ENCODE data around the gene ABHD10. TPM values are rescaled to one million over a fixed set of nuclear protein-coding genes. Genes with fewer than 3 reads are reported as not detected.

Gene ABHD10
- total and polyA plus RNA-seq, 7 experiments from 2014 or later: 18.4 to 44.5 (median 37.6) TPM

DNA sequence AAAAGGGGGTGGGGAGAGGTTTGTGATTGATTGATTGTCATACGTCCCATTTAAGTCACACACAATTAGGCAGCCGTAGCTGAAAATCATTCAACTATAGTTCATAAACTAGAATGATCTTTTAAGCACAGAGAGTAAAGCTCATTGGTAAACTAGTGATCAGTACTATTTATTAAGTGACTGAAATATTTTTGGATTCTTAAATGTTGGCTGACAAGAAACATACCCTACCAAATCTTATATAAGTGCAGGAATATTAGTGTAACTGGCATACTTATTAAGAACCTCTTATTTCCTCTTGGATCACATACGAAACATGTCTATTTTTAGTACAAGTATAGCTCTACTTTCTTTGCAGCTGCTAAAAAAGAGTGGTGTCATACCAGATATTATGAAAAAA is 8.4 kb upstream of the ABHD10 start:
- POLR2A ChIA-PET: interaction anchor here (0.7 to 2.0 kb wide), 2 partner anchors 9 to 251 kb away, joined by 3 to 7 read pairs; partner anchors contain the start of gene ABHD10
- CTCF ChIA-PET: interaction anchor here (1.5 to 9.0 kb wide), 3 partner anchors 43 to 301 kb away, joined by 6 to 111 read pairs (median 102); no protein-coding TSS in a partner anchor
- no peak overlapping the region for H3K27ac ChIP-seq (ENCODE audit: low read depth, low read length)
- H3K9me3 Mint-ChIP-seq: no peaks in the 10 kb centered on the region
- intact Hi-C loops (cut with micrococcal nuclease): loop anchor here in 1 of 2 donors (10.0 kb wide), 1 partner anchor 334 kb away; no protein-coding TSS in a partner anchor
- no peak overlapping the region for H3K4me3 ChIP-seq (ENCODE audit: low read length)
- DNase-seq: no peak
- H3K4me3 Mint-ChIP-seq: no peak overlapping the region
- ATAC-seq: no peak
- H3K27ac Mint-ChIP-seq: no peak overlapping the region
- no peaks in the 10 kb centered on the region for H3K36me3 Mint-ChIP-seq
- no peaks in the 10 kb centered on the region for H3K27me3 ChIP-seq (ENCODE audit: control insufficient read depth in 2 of 2, insufficient read depth in 2 of 2, low read length in 2 of 2)
- H3K36me3 ChIP-seq (ENCODE audit: control insufficient read depth in 2 of 3, insufficient read depth in 3 of 3, low read length in 3 of 3): no peaks in the 10 kb centered on the region
- peaks cover 0 to 4% of the 10 kb centered on the region in 2 donors for H3K4me1 ChIP-seq (ENCODE audit: control insufficient read depth in 2 of 2, insufficient read depth in 2 of 2, low read length in 2 of 2)
- H3K4me1 Mint-ChIP-seq: peaks cover 3 to 10% (median 5%) of the 10 kb centered on the region in 7 donors
- H3K9me3 ChIP-seq (ENCODE audit: control insufficient read depth in 2 of 3, low read length in 3 of 3): no peaks in the 10 kb centered on the region
- H3K27me3 Mint-ChIP-seq: peaks cover 0 to 6% (median 0%) of the 10 kb centered on the region in 5 donors

DNA sequence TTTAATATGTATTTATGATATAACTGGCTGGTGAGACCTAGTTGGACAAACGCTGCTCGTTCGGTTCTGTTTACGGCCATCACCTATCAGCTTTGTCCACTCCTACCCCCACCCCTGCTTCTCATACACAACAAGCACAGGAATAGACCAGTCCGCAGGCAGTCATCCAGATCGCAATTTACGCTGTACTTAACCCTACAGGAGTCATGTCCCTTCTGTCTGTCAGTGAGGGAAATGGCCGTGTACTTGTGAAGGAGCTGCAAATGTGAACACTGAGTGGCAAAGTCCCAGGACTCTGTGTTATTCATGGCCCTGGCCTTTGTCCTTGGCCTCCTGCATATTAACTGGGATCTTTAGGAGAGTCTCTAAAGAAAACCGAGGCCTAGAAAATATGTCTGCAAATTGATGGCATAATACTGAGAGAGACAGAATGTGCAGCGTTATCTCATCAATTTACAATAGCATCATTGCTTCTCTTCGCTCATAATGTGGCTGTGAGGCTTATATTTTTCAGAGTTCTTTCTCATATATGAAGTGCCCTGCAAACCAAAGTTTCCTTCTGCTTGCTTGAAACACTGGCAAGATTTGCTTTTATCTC is 7.2 kb upstream of the ABHD10 start:
- H3K27ac ChIP-seq (ENCODE audit: low read depth, low read length): no peak overlapping the region
- Mint-ChIP-seq H3K27me3 (peaks cover 0 to 17% (median 0%) of the 10 kb centered on the region in 5 donors), H3K4me1 (peaks cover 3 to 10% (median 5%) of the 10 kb centered on the region in 7 donors), H3K27ac (no peak overlapping the region), H3K36me3 (no peaks in the 10 kb centered on the region), H3K4me3 (no peak overlapping the region), H3K9me3 (no peaks in the 10 kb centered on the region)
- H3K4me1 ChIP-seq (ENCODE audit: control insufficient read depth in 2 of 2, insufficient read depth in 2 of 2, low read length in 2 of 2): peaks cover 0 to 4% of the 10 kb centered on the region in 2 donors
- ChIA-PET CTCF (interaction anchor here (7.6 to 9.0 kb wide), 2 partner anchors 255 to 302 kb away, joined by 102 to 111 read pairs; no protein-coding TSS in a partner anchor), POLR2A (no interaction called here)
- H3K4me3 ChIP-seq (ENCODE audit: low read length): no peak overlapping the region
- H3K36me3 ChIP-seq (ENCODE audit: control insufficient read depth in 2 of 3, insufficient read depth in 3 of 3, low read length in 3 of 3): no peaks in the 10 kb centered on the region
- no peaks in the 10 kb centered on the region for H3K9me3 ChIP-seq (ENCODE audit: control insufficient read depth in 2 of 3, low read length in 3 of 3)
- intact Hi-C loops (cut with micrococcal nuclease): loop anchor here in 1 of 2 donors (10.0 kb wide), 1 partner anchor 333 kb away; no protein-coding TSS in a partner anchor
- no peaks in the 10 kb centered on the region for H3K27me3 ChIP-seq (ENCODE audit: control insufficient read depth in 2 of 2, insufficient read depth in 2 of 2, low read length in 2 of 2)
- DNase-seq (no peak), ATAC-seq (no peak)

DNA sequence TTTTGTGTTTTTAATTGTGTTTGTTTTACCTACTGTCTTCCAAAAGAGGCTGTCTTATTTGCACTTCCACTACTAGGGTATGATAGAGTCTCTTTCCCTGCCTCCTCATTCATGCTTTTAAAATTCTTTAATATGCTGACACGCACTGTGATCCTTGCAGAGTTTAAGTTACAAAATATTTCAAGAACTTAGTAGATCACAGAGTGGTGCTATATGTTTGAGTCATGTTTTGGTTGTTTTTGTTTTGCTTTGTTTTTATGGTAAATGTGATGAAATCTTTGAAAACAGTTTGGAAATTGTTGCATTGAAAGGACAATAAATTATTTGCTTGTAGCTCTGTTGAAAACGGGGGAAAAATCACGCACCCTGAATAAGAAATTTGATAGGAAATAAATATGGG is 5.9 kb upstream of the ABHD10 start:
- peaks cover 0 to 20% (median 0%) of the 10 kb centered on the region in 5 donors for H3K27me3 Mint-ChIP-seq
- H3K27ac Mint-ChIP-seq: no peak overlapping the region
- Histone ChIP-seq H3K36me3 (ENCODE audit: control insufficient read depth in 2 of 3, insufficient read depth in 3 of 3, low read length in 3 of 3) (no peaks in the 10 kb centered on the region), H3K4me3 (ENCODE audit: low read length) (no peak overlapping the region), H3K27ac (ENCODE audit: low read depth, low read length) (no peak overlapping the region), H3K9me3 (ENCODE audit: control insufficient read depth in 2 of 3, low read length in 3 of 3) (no peaks in the 10 kb centered on the region), H3K4me1 (ENCODE audit: control insufficient read depth in 2 of 2, insufficient read depth in 2 of 2, low read length in 2 of 2) (no peaks in the 10 kb centered on the region), H3K27me3 (ENCODE audit: control insufficient read depth in 2 of 2, insufficient read depth in 2 of 2, low read length in 2 of 2) (no peaks in the 10 kb centered on the region)
- intact Hi-C loops (cut with micrococcal nuclease): loop anchor here in 1 of 2 donors (10.0 kb wide), 1 partner anchor 332 kb away; no protein-coding TSS in a partner anchor
- H3K4me3 Mint-ChIP-seq: no peak overlapping the region
- DNase-seq (no peak), ATAC-seq (no peak)
- H3K4me1 Mint-ChIP-seq: peaks cover 0 to 4% (median 0%) of the 10 kb centered on the region in 7 donors
- H3K9me3 Mint-ChIP-seq: no peaks in the 10 kb centered on the region
- ChIA-PET CTCF (interaction anchor here (1.0 to 9.0 kb wide), 2 partner anchors 256 to 303 kb away, joined by 3 to 102 read pairs; no protein-coding TSS in a partner anchor), POLR2A (interaction anchor here (0.6 kb wide), 2 partner anchors 11 to 58 kb away, joined by 4 to 5 read pairs; no protein-coding TSS in a partner anchor)
- H3K36me3 Mint-ChIP-seq: no peaks in the 10 kb centered on the region

DNA sequence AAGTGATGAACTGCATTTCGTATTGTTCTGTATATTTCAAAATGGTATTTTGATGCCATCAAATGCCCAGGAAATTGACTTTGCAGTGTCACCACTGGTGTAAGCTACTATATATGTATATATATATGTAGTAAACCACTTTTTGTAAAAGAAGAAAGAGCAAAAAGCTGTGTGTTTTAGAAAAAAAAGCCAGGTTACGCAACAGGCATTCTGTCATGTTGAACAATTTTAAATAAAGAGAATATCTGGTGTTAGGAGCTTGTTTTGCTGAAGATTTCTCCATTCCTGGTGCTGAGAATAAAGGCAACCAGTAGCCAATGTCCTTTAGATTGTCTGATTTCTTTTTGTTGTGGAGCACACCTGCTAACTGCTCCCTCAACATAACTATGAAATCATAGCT is 3.7 kb upstream of the ABHD10 start:
- DNase-seq (no peak), ATAC-seq (no peak)
- intact Hi-C loops (cut with micrococcal nuclease): loop anchor here (5.0 to 10.0 kb wide), 2 partner anchors 330 to 903 kb away; partner anchors contain the start of gene NECTIN3 (in 1 of the 2)
- peaks cover 0 to 5% (median 0%) of the 10 kb centered on the region in 3 experiments for H3K36me3 ChIP-seq (ENCODE audit: control insufficient read depth in 2 of 3, insufficient read depth in 3 of 3, low read length in 3 of 3)
- no peak overlapping the region for H3K4me3 ChIP-seq (ENCODE audit: low read length)
- ChIA-PET POLR2A (no interaction called here), CTCF (no interaction called here)
- H3K4me1 ChIP-seq (ENCODE audit: control insufficient read depth in 2 of 2, insufficient read depth in 2 of 2, low read length in 2 of 2): peaks cover 3 to 6% of the 10 kb centered on the region in 2 donors
- Mint-ChIP-seq H3K36me3 (peaks cover 0 to 5% (median 0%) of the 10 kb centered on the region in 5 donors), H3K4me1 (peaks cover 6 to 19% (median 14%) of the 10 kb centered on the region in 7 donors), H3K9me3 (peaks cover 0 to 4% (median 0%) of the 10 kb centered on the region in 11 donors), H3K27ac (no peak overlapping the region), H3K27me3 (peaks cover 0 to 27% (median 0%) of the 10 kb centered on the region in 5 donors), H3K4me3 (no peak overlapping the region)
- no peaks in the 10 kb centered on the region for H3K27me3 ChIP-seq (ENCODE audit: control insufficient read depth in 2 of 2, insufficient read depth in 2 of 2, low read length in 2 of 2)
- no peaks in the 10 kb centered on the region for H3K9me3 ChIP-seq (ENCODE audit: control insufficient read depth in 2 of 3, low read length in 3 of 3)
- no peak overlapping the region for H3K27ac ChIP-seq (ENCODE audit: low read depth, low read length)

DNA sequence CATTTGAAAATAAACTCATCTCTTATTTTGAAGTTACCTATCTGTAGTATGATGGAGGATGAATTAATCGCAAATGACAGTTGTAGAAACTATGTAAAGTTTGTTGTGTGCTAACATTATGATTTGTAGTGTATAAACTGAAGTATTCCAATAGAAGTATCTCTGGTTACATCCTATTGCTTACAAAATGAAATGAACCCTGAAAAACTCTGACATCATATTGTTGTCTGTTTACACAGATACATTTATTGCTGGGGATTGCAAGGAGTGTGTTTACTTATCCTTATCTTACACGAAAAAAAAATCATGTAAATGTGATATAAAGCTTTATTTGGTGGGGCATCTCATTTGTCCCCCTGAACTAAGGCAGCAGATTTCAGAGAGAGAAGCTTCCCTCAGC is 2.6 kb upstream of the ABHD10 start:
- Mint-ChIP-seq H3K27me3 (peaks cover 0 to 27% (median 0%) of the 10 kb centered on the region in 5 donors), H3K36me3 (peaks cover 0 to 5% (median 0%) of the 10 kb centered on the region in 5 donors), H3K4me3 (no peak overlapping the region), H3K4me1 (peaks cover 13 to 30% (median 23%) of the 10 kb centered on the region in 7 donors), H3K27ac (no peak overlapping the region), H3K9me3 (peaks cover 0 to 4% (median 0%) of the 10 kb centered on the region in 11 donors)
- intact Hi-C loops (cut with micrococcal nuclease): loop anchor here (5.0 to 10.0 kb wide), 2 partner anchors 329 to 904 kb away; partner anchors contain the start of gene NECTIN3 (in 1 of the 2)
- ATAC-seq (no peak), DNase-seq (no peak)
- H3K27ac ChIP-seq (ENCODE audit: low read depth, low read length): no peak overlapping the region
- peaks cover 9 to 18% of the 10 kb centered on the region in 2 donors for H3K4me1 ChIP-seq (ENCODE audit: control insufficient read depth in 2 of 2, insufficient read depth in 2 of 2, low read length in 2 of 2)
- ChIA-PET CTCF (interaction anchor here (1.3 kb wide), 1 partner anchor 12 kb away, joined by 4 read pairs; no protein-coding TSS in a partner anchor), POLR2A (interaction anchor here (0.6 kb wide), 1 partner anchor 518 kb away, joined by 3 read pairs; no protein-coding TSS in a partner anchor)
- H3K4me3 ChIP-seq (ENCODE audit: low read length): no peak overlapping the region
- H3K36me3 ChIP-seq (ENCODE audit: control insufficient read depth in 2 of 3, insufficient read depth in 3 of 3, low read length in 3 of 3): peaks cover 0 to 5% (median 0%) of the 10 kb centered on the region in 3 experiments
- no peaks in the 10 kb centered on the region for H3K9me3 ChIP-seq (ENCODE audit: control insufficient read depth in 2 of 3, low read length in 3 of 3)
- H3K27me3 ChIP-seq (ENCODE audit: control insufficient read depth in 2 of 2, insufficient read depth in 2 of 2, low read length in 2 of 2): no peaks in the 10 kb centered on the region

DNA sequence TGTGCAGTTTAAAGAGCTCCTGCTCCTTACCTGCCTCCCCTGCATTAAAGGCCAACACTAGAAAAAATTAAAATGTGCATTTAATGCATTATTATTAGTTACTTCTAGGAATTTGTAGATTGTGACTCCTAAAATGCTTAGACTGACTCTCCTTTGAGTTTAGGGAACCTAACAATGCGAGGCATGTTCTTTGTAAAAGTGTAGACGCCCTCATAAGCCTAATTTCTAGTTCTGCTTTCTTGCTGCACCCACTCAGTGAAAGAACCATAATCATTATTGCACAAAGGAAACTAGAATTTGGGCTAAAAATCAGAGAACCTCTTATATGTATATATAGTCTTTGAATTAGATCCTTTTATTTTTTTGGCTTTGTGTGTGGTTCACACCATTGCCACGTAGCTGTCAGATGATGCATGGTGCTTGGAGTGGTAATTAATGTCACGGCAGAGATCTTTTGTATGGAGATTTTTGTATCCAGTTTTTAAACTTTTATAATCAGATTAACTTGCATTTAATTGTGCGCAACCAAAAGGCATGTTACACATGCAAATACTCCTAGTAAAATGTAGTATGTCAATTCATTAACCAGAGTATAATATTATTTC is 710 bp downstream of the ABHD10 start:
- ChIA-PET CTCF (interaction anchor here (0.8 to 3.3 kb wide), 7 partner anchors 9 to 262 kb away, joined by 3 to 22 read pairs (median 7); no protein-coding TSS in a partner anchor), POLR2A (interaction anchor here (0.5 to 2.3 kb wide), 18 partner anchors 7 to 312 kb away, joined by 3 to 13 read pairs (median 4); partner anchors contain the start of gene PHLDB2)
- ATAC-seq (peak; percentile 43), DNase-seq (peak in 2 of 9 donors; percentile 12 to 26)
- Histone ChIP-seq H3K27ac (ENCODE audit: low read depth, low read length) (peak overlapping the region; percentile 75), H3K4me3 (ENCODE audit: low read length) (peak overlapping the region; percentile 83), H3K9me3 (ENCODE audit: control insufficient read depth in 2 of 3, low read length in 3 of 3) (no peaks in the 10 kb centered on the region), H3K27me3 (ENCODE audit: control insufficient read depth in 2 of 2, insufficient read depth in 2 of 2, low read length in 2 of 2) (no peaks in the 10 kb centered on the region), H3K4me1 (ENCODE audit: control insufficient read depth in 2 of 2, insufficient read depth in 2 of 2, low read length in 2 of 2) (peaks cover 16 to 24% of the 10 kb centered on the region in 2 donors), H3K36me3 (ENCODE audit: control insufficient read depth in 2 of 3, insufficient read depth in 3 of 3, low read length in 3 of 3) (peaks cover 0 to 5% (median 0%) of the 10 kb centered on the region in 3 experiments)
- peaks cover 0 to 21% (median 0%) of the 10 kb centered on the region in 5 donors for H3K27me3 Mint-ChIP-seq
- peaks cover 0 to 16% (median 5%) of the 10 kb centered on the region in 5 donors for H3K36me3 Mint-ChIP-seq
- peak overlapping the region; percentile 82 to 97 (median 92) for H3K4me3 Mint-ChIP-seq
- H3K27ac Mint-ChIP-seq: peak overlapping the region; percentile 92 to 96 (median 94)
- H3K9me3 Mint-ChIP-seq: peaks cover 0 to 4% (median 0%) of the 10 kb centered on the region in 11 donors
- intact Hi-C loops (cut with micrococcal nuclease): loop anchor here (1.0 to 10.0 kb wide), 13 partner anchors 10 to 909 kb away; partner anchors contain the start of genes CD96 (in 2 of the 2), NECTIN3 (in 2 of the 2), SLC35A5 (in 2 of the 2) and C3orf52 (in 1 of the 2)
- H3K4me1 Mint-ChIP-seq: peaks cover 22 to 61% (median 52%) of the 10 kb centered on the region in 7 donors

Measured in naive thymus-derived CD4-positive, alpha-beta T cell (primary cell).